Mammary epithelial cell (primary cell): ENCODE measurements around the gene CIRBP.

Experiments
- EZH2 ChIP-seq: IDR thresholded peaks from 2 replicates; pipeline ENCODE4 v1.6.1; 2012; ENCODE audit warnings: low read length, inconsistent platforms, borderline replicate concordance
- TF ChIP-seq, protein P1 (sequence below), 2 donors: IDR thresholded peaks in 1 of 2; conservative IDR thresholded peaks in 1 of 2; 2 replicates each; pipeline ENCODE4 v1.5.1; 2011 to 2012; ENCODE audit warnings: inconsistent platforms in 2 of 2, low read length in 2 of 2, mild to moderate bottlenecking in 2 of 2, control low read depth in 1 of 2, low read depth in 1 of 2; ENCODE audit not compliant: insufficient read depth in 1 of 2; ENCODE audit errors: extremely low read depth in 1 of 2

GRCh38 chr19:1321539-1321938 is 52.4 kb downstream of the CIRBP start:
- TF ChIP-seq, protein P1, sequence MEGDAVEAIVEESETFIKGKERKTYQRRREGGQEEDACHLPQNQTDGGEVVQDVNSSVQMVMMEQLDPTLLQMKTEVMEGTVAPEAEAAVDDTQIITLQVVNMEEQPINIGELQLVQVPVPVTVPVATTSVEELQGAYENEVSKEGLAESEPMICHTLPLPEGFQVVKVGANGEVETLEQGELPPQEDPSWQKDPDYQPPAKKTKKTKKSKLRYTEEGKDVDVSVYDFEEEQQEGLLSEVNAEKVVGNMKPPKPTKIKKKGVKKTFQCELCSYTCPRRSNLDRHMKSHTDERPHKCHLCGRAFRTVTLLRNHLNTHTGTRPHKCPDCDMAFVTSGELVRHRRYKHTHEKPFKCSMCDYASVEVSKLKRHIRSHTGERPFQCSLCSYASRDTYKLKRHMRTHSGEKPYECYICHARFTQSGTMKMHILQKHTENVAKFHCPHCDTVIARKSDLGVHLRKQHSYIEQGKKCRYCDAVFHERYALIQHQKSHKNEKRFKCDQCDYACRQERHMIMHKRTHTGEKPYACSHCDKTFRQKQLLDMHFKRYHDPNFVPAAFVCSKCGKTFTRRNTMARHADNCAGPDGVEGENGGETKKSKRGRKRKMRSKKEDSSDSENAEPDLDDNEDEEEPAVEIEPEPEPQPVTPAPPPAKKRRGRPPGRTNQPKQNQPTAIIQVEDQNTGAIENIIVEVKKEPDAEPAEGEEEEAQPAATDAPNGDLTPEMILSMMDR (conservative IDR thresholded peaks at IDR 0.05 in 1 of 2, IDR thresholded peaks at IDR 0.05 in 1 of 2; ENCODE audit: extremely low read depth in 1 of 2, insufficient read depth in 1 of 2, low read depth in 1 of 2, low read length in 2 of 2): no peak
- TF ChIP-seq EZH2: no peak
